ENCODE measurements around the gene TIMP1. TPM values are rescaled to one million over a fixed set of nuclear protein-coding genes. Genes with fewer than 3 reads are reported as not detected.

The TIMP1 gene
- polyA plus RNA-seq, 1 of the 3 experiments (the other 2 are of a cell fraction) = 323 TPM

- Histone ChIP-seq H3K79me2 (ENCODE audit: insufficient read depth) (no peaks in the 10 kb centered on the region), H4K20me1 (ENCODE audit: insufficient read depth) (no peaks in the 10 kb centered on the region), H3K9me2 (no peaks in the 10 kb centered on the region), H3K9me3 (no peaks in the 10 kb centered on the region), H3K4me3 (ENCODE audit: low read depth in 2 of 2, low read length in 1 of 2) (no peak overlapping the region), H2AFZ (ENCODE audit: low read depth) (no peak overlapping the region), H3K27me3 (ENCODE audit: insufficient read depth) (peaks cover 11% of the 10 kb centered on the region; the same call in 1 of the 2 replicates), H3K9ac (no peak overlapping the region), H3F3A (replicated peaks; ENCODE audit: insufficient read depth) (peaks cover 3% of the 10 kb centered on the region), H3K4me2 (no peak overlapping the region), H3K36me3 (replicated peaks in 1 of 2; ENCODE audit: control insufficient read depth in 1 of 2, insufficient read depth in 2 of 2, low read length in 1 of 2) (peaks cover 0 to 23% of the 10 kb centered on the region in 2 experiments), H3K4me1 (ENCODE audit: control insufficient read depth in 1 of 2, insufficient read depth in 2 of 2, low read depth in 1 of 2, low read length in 1 of 2) (no peaks in the 10 kb centered on the region), H3K27ac (ENCODE audit: low read depth in 2 of 2, low read length in 1 of 2) (no peak overlapping the region)
- WGBS (ENCODE audit: low lambda C conversion rate) = 80% methylated on average over 6 of the region's 11 CpGs
- POLR2A ChIA-PET = no interaction called here
- CTCF ChIA-PET = no interaction called here
- no peak for TF ChIP-seq GABPA (IDR thresholded peaks at IDR 0.05; ENCODE audit: low read depth)
- no peak for TF ChIP-seq CHD2 (IDR thresholded peaks at IDR 0.05; ENCODE audit: low read length, partially characterized antibody)
- TF ChIP-seq NFIC (IDR thresholded peaks at IDR 0.05; ENCODE audit: borderline replicate concordance) = no peak
- TF ChIP-seq REST (IDR thresholded peaks at IDR 0.05; ENCODE audit: low read depth, low read length) = no peak
- no peak for TF ChIP-seq FOXJ3 (CRISPR knock-in tag; IDR thresholded peaks at IDR 0.05)
- TF ChIP-seq ELF1 (IDR thresholded peaks at IDR 0.05) = no peak
- TF ChIP-seq NRF1 (IDR thresholded peaks at IDR 0.05; ENCODE audit: low read depth, low read length) = no peak
- TF ChIP-seq FOSL2 (IDR thresholded peaks at IDR 0.05; ENCODE audit: borderline replicate concordance, low read depth) = no peak
- TF ChIP-seq IRF3 (IDR thresholded peaks at IDR 0.05; ENCODE audit: low read depth, low read length) = no peak
- DNase-seq = no peak
Measured at GRCh38 chrX:47571215-47571614, 11.0 kb upstream of the TIMP1 start.

- Histone ChIP-seq H3K4me1 (ENCODE audit: control insufficient read depth in 1 of 2, insufficient read depth in 2 of 2, low read depth in 1 of 2, low read length in 1 of 2) (no peaks in the 10 kb centered on the region), H3K36me3 (replicated peaks in 1 of 2; ENCODE audit: control insufficient read depth in 1 of 2, insufficient read depth in 2 of 2, low read length in 1 of 2) (peaks cover 0 to 17% of the 10 kb centered on the region in 2 experiments), H3K4me2 (no peak overlapping the region), H4K20me1 (ENCODE audit: insufficient read depth) (no peaks in the 10 kb centered on the region), H3K27ac (ENCODE audit: low read depth in 2 of 2, low read length in 1 of 2) (no peak overlapping the region), H3K9me2 (no peaks in the 10 kb centered on the region), H2AFZ (ENCODE audit: low read depth) (no peak overlapping the region), H3K79me2 (ENCODE audit: insufficient read depth) (no peaks in the 10 kb centered on the region), H3K4me3 (ENCODE audit: low read depth in 2 of 2, low read length in 1 of 2) (no peak overlapping the region), H3K9ac (no peak overlapping the region), H3K9me3 (no peaks in the 10 kb centered on the region), H3F3A (replicated peaks; ENCODE audit: insufficient read depth) (peaks cover 3% of the 10 kb centered on the region), H3K27me3 (ENCODE audit: insufficient read depth) (peaks cover 6% of the 10 kb centered on the region; the same call in 1 of the 2 replicates)
- ChIA-PET CTCF (no interaction called here), POLR2A (no interaction called here)
- DNase-seq = no peak
- WGBS (ENCODE audit: low lambda C conversion rate) = 42% methylated on average over 12 of the region's 13 CpGs
- TF ChIP-seq FOXM1 (IDR thresholded peaks at IDR 0.05; ENCODE audit: low read depth) = no peak
- TF ChIP-seq USF1 (IDR thresholded peaks at IDR 0.05; ENCODE audit: borderline replicate concordance, low read depth) = no peak
- no peak for TF ChIP-seq RXRA (IDR thresholded peaks at IDR 0.05; ENCODE audit: borderline replicate concordance, low read depth)
- no peak for TF ChIP-seq CTCF (IDR thresholded peaks at IDR 0.05)
- TF ChIP-seq RCOR1 (IDR thresholded peaks at IDR 0.05; ENCODE audit: low read length) = no peak
- TF ChIP-seq TAF1 (IDR thresholded peaks at IDR 0.05; ENCODE audit: borderline replicate concordance, low read depth, low read length) = no peak
- no peak for TF ChIP-seq USF2 (IDR thresholded peaks at IDR 0.05; ENCODE audit: borderline replicate concordance, low read depth, low read length)
- TF ChIP-seq SMC3 (IDR thresholded peaks at IDR 0.05; ENCODE audit: low read depth, low read length) = no peak
- TF ChIP-seq MAX (IDR thresholded peaks at IDR 0.05; ENCODE audit: low read depth) = no peak
Measured at GRCh38 chrX:47571896-47572295, 10.3 kb upstream of the TIMP1 start.
